Neural cell (in vitro differentiated cells): ENCODE measurements around the gene NUP210L. TPM values are rescaled to one million over a fixed set of nuclear protein-coding genes. Genes with fewer than 3 reads are reported as not detected.

Experiments
- H2AFZ ChIP-seq: fragments of 200-600, 300-800 bp; sonication (generic), shearing (Covaris generic); 2 replicates; pipeline ENCODE4 v1.6.0; 2014; ENCODE audit warnings: low read depth, mild to moderate bottlenecking, antibody characterized with exemption, low read length, moderate library complexity
- H3F3A ChIP-seq: fragments of 200-600 bp; shearing (Covaris generic); 2 replicates; pipeline ENCODE4 v1.6.1; 2016; ENCODE audit warnings: mild to moderate bottlenecking, moderate library complexity, mixed read lengths, antibody characterized with exemption, low read length; ENCODE audit not compliant: insufficient read depth, poor library complexity, severe bottlenecking
- H3K27ac ChIP-seq: fragments of 200-600, 300-800 bp; sonication (generic), shearing (Covaris generic); 2 replicates; pipeline ENCODE4 v1.5.1; 2014; ENCODE audit warnings: mild to moderate bottlenecking, low read length, moderate library complexity
- H3K27me3 ChIP-seq: fragments of 300-800, 200-600 bp; sonication (generic), shearing (Covaris generic); 2 replicates; pipeline ENCODE4 v1.6.0; 2014; ENCODE audit warnings: mild to moderate bottlenecking, low read depth, low read length, moderate library complexity; ENCODE audit not compliant: insufficient read depth
- H3K36me3 ChIP-seq: fragments of 300-800, 200-600 bp; sonication (generic), shearing (Covaris generic); 2 replicates; pipeline ENCODE4 v1.5.1; 2014; ENCODE audit warnings: mild to moderate bottlenecking, antibody characterized with exemption, low read length, moderate library complexity; ENCODE audit not compliant: insufficient read depth
- H3K4me2 ChIP-seq: fragments of 300-800, 200-600 bp; sonication (generic), shearing (Covaris generic); 2 replicates; pipeline ENCODE4 v1.6.0; 2014; ENCODE audit warnings: mild to moderate bottlenecking, low read length
- H3K4me3 ChIP-seq: fragments of 300-800, 200-600 bp; sonication (generic), shearing (Covaris generic); 2 replicates; pipeline ENCODE4 v1.5.1; 2014; ENCODE audit warnings: mild to moderate bottlenecking, low read length, moderate library complexity
- H3K79me2 ChIP-seq: fragments of 200-600 bp; shearing (Covaris generic); replicated peaks from 2 replicates; pipeline ENCODE4 v1.6.0; 2014; ENCODE audit warnings: mild to moderate bottlenecking, low read length, moderate library complexity; ENCODE audit not compliant: insufficient read depth
- H3K9ac ChIP-seq: fragments of 300-800, 200-600 bp; sonication (generic), shearing (Covaris generic); 2 replicates; pipeline ENCODE4 v1.6.1; 2016; ENCODE audit warnings: mild to moderate bottlenecking, low read length, mixed read lengths
- H3K9me2 ChIP-seq: fragments of 200-600 bp; shearing (Covaris generic); 2 replicates; pipeline ENCODE4 v1.6.1; 2016; ENCODE audit warnings: mild to moderate bottlenecking, low read length, mixed read lengths; ENCODE audit not compliant: insufficient read depth
- H3K9me3 ChIP-seq: fragments of 200-600, 300-800 bp; sonication (generic), shearing (Covaris generic); 2 replicates; pipeline ENCODE4 v1.6.1; 2016; ENCODE audit warnings: mild to moderate bottlenecking, mixed run types, low read length, moderate library complexity, mixed read lengths
- H4K20me1 ChIP-seq: fragments of 200-600 bp; shearing (Covaris generic); 2 replicates; pipeline ENCODE4 v1.6.1; 2016; ENCODE audit warnings: mild to moderate bottlenecking, mixed run types; ENCODE audit not compliant: insufficient read depth
- CTCF ChIP-seq: fragments of 450-650 bp; IDR thresholded peaks from 2 replicates; pipeline ENCODE4 v1.5.1; 2014; ENCODE audit warnings: antibody characterized with exemption, mild to moderate bottlenecking, moderate library complexity; ENCODE audit not compliant: poor library complexity, severe bottlenecking
- EP300 ChIP-seq: fragments of 450-650 bp; conservative IDR thresholded peaks from 2 replicates; pipeline ENCODE4 v1.6.1; 2014; ENCODE audit warnings: antibody characterized with exemption, mild to moderate bottlenecking, moderate library complexity; ENCODE audit not compliant: poor library complexity, severe bottlenecking
- EZH2 ChIP-seq: fragments of 200-600, 300-800 bp; shearing (Covaris generic), sonication (generic); IDR thresholded peaks from 2 replicates; pipeline ENCODE4 v1.6.1; 2014; ENCODE audit warnings: antibody characterized with exemption, low read length, borderline replicate concordance, mild to moderate bottlenecking; ENCODE audit not compliant: insufficient read depth, poor library complexity, severe bottlenecking
- MXI1 ChIP-seq: fragments of 450-650 bp; conservative IDR thresholded peaks from 2 replicates; pipeline ENCODE4 v1.6.1; 2014; ENCODE audit warnings: antibody characterized with exemption, mild to moderate bottlenecking; ENCODE audit not compliant: poor library complexity, severe bottlenecking
- POLR2AphosphoS5 ChIP-seq: IDR thresholded peaks from 2 replicates; pipeline ENCODE4 v1.6.1; 2012
- RAD21 ChIP-seq: fragments of 450-650 bp; conservative IDR thresholded peaks from 2 replicates; pipeline ENCODE4 v1.6.1; 2014; ENCODE audit warnings: antibody characterized with exemption, mild to moderate bottlenecking, moderate library complexity
- REST ChIP-seq: IDR thresholded peaks from 2 replicates; pipeline ENCODE4 v1.6.1; 2012; ENCODE audit warnings: borderline replicate concordance
- SMC3 ChIP-seq: fragments of 450-650 bp; conservative IDR thresholded peaks from 2 replicates; pipeline ENCODE4 v1.6.1; 2014; ENCODE audit warnings: antibody characterized with exemption, mild to moderate bottlenecking, moderate library complexity; ENCODE audit not compliant: poor library complexity
- TAF1 ChIP-seq: IDR thresholded peaks from 2 replicates; pipeline ENCODE4 v1.6.1; 2012; ENCODE audit warnings: low read depth
- polyA plus RNA-seq: library from polyadenylated mRNA; depleted of rRNA; stranded (reverse); fragments of >200 nt; gene quantifications from 2 replicates; pipeline ENCODE4 v1.2.3, GENCODE V29; 2014

NUP210L gene
- polyA plus RNA-seq, 1 donor from 2014 or later: 0.09 TPM

DNA sequence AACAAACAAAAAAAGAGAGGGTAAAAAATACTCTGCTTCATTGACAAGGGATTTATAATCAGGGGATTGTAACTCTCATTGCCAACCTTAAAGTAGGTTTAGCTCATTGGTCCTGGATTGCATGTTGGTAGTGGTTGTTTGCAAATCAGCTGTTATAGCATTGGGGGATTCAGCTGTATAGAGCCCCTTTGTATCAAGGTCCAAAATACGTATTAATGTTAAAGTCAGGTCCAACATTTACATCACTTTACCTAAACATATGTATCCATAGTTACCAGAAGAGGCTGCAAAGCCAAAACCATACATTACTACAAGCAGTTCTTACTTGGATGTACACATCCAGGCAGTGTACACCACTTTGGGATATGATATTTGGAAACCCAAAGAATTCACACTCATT is 134.9 kb downstream of the NUP210L start:
- H3K4me3 ChIP-seq: no peak overlapping the region
- H3F3A ChIP-seq: no peaks in the 10 kb centered on the region
- no peaks in the 10 kb centered on the region for H3K79me2 ChIP-seq
- H3K36me3 ChIP-seq: no peaks in the 10 kb centered on the region
- no peak overlapping the region for H2AFZ ChIP-seq
- no peaks in the 10 kb centered on the region for H4K20me1 ChIP-seq
- H3K27me3 ChIP-seq: no peaks in the 10 kb centered on the region
- no peak overlapping the region for H3K27ac ChIP-seq
- no peak for TF ChIP-seq EP300
- no peak for TF ChIP-seq CTCF
- TF ChIP-seq RAD21: no peak
- no peak for TF ChIP-seq SMC3
- no peak for TF ChIP-seq REST
- TF ChIP-seq EZH2: no peak
- no peak for TF ChIP-seq MXI1
- H3K9me3 ChIP-seq: no peaks in the 10 kb centered on the region
- no peak overlapping the region for H3K4me2 ChIP-seq
- no peaks in the 10 kb centered on the region for H3K9me2 ChIP-seq
- H3K9ac ChIP-seq: no peak overlapping the region

DNA sequence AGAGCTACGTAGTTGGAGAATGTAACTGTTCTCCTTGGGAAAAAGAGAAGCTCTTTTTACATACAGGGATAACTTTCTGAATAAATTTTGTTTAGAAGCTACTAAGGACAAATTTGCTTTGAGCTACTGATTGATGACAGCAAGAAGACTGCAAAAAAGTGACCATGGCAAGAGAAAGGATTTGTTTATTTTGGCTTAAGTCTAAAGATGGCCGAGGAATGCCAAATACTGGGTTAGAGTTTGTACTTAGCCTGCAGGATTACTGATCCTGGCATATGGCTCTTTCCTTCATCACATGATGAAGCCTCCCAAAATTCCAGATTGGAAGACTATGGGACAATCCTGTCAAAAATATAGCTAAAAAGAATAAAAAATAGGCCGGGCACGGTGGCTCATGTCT is 135.6 kb downstream of the NUP210L start:
- Histone ChIP-seq H4K20me1 (no peaks in the 10 kb centered on the region), H3K9me3 (no peaks in the 10 kb centered on the region), H3K9me2 (no peaks in the 10 kb centered on the region), H3K4me2 (no peak overlapping the region), H3K27ac (no peak overlapping the region), H3K9ac (no peak overlapping the region), H3K36me3 (no peaks in the 10 kb centered on the region), H2AFZ (no peak overlapping the region), H3K27me3 (no peaks in the 10 kb centered on the region), H3F3A (no peaks in the 10 kb centered on the region), H3K79me2 (no peaks in the 10 kb centered on the region), H3K4me3 (no peak overlapping the region)
- no peak for TF ChIP-seq RAD21
- no peak for TF ChIP-seq EZH2
- no peak for TF ChIP-seq SMC3
- TF ChIP-seq POLR2AphosphoS5: no peak

GRCh38 chr1:154014154-154014907 is 140.5 kb downstream of the NUP210L start:
- H3K36me3 ChIP-seq: no peaks in the 10 kb centered on the region
- no peaks in the 10 kb centered on the region for H3K9me2 ChIP-seq
- H3K4me3 ChIP-seq: no peak overlapping the region
- H3K79me2 ChIP-seq: no peaks in the 10 kb centered on the region
- no peaks in the 10 kb centered on the region for H3K9me3 ChIP-seq
- H3F3A ChIP-seq: no peaks in the 10 kb centered on the region
- H3K27me3 ChIP-seq: no peaks in the 10 kb centered on the region
- no peak overlapping the region for H3K9ac ChIP-seq
- H2AFZ ChIP-seq: no peak overlapping the region
- no peaks in the 10 kb centered on the region for H4K20me1 ChIP-seq
- H3K4me2 ChIP-seq: no peak overlapping the region
- TF ChIP-seq REST (no peak), TAF1 (no peak), EP300 (no peak), EZH2 (no peak), CTCF (no peak)
- H3K27ac ChIP-seq: no peak overlapping the region
